ENCODE data around the gene IPO11. TPM values are rescaled to one million over a fixed set of nuclear protein-coding genes. Genes with fewer than 3 reads are reported as not detected.
A peak's percentile ranks its signal among the peaks of the same experiment; 100 is the strongest.

IPO11 gene
- total and polyA plus RNA-seq, 2 of the 13 experiments (the other 11 are each of a cell fraction or from before 2014, with no cell fraction given): 13.9 to 24.4 TPM

GRCh38 chr5:62645223-62645622 lies 232.7 kb downstream of the IPO11 start:
- Histone ChIP-seq H3K36me3 (replicated peaks in 1 of 2; ENCODE audit: control insufficient read depth in 1 of 2, insufficient read depth in 2 of 2, low read length in 2 of 2) (no peaks in the 10 kb centered on the region), H3K79me2 (ENCODE audit: insufficient read depth, low read length) (no peaks in the 10 kb centered on the region), H3K4me2 (ENCODE audit: low read depth, low read length) (no peak overlapping the region), H3K4me3 (replicated peaks in 1 of 3; ENCODE audit: insufficient read depth in 1 of 3, low read depth in 2 of 3, low read length in 3 of 3) (no peak overlapping the region), H3K9ac (ENCODE audit: insufficient read depth, low read depth, low read length) (no peak overlapping the region), H3K27me3 (ENCODE audit: control insufficient read depth in 1 of 2, insufficient read depth in 2 of 2, low read length in 2 of 2) (no peaks in the 10 kb centered on the region), H3K27ac (ENCODE audit: extremely low read length, insufficient read depth, low read length) (no peak overlapping the region), H4K20me1 (ENCODE audit: insufficient read depth, low read length) (no peaks in the 10 kb centered on the region), H2AFZ (ENCODE audit: low read length) (no peak overlapping the region), H3K4me1 (ENCODE audit: insufficient read depth, low read length) (peaks cover 46% of the 10 kb centered on the region), H3K9me3 (ENCODE audit: low read length) (no peaks in the 10 kb centered on the region)
- in situ Hi-C loops (cut with HindIII; ENCODE audit: extremely low pct_ligation_motif_present, low pct_unique_long_range_greater_than_20kb) (no loop called here), intact Hi-C loops (cut with micrococcal nuclease; ENCODE audit: unreplicated experiment) (no loop called here)
- WGBS (ENCODE audit: low lambda C conversion rate): 50% methylated on average over 3 of the region's 3 CpGs
- FAIRE-seq (no peak), ATAC-seq (peak; percentile 74), DNase-seq (ENCODE audit: low spot score) (peak; percentile 51)
- no TSS peak for BruUV-seq (replicated peaks)
- ChIA-PET POLR2A (interaction anchor here (0.6 kb wide), 1 partner anchor 31 kb away, joined by 4 read pairs; no protein-coding TSS in a partner anchor), CTCF (ENCODE audit: low intra/inter-chr PET ratio, low total read pairs) (no interaction called here)
- 0 out of 2 replicates have a peak, but pooled peaks have one; percentile 26 for TF ChIP-seq SALL1 (CRISPR knock-in tag; IDR thresholded peaks at IDR 0.05)
- TF ChIP-seq TFDP1 (CRISPR knock-in tag; IDR thresholded peaks at IDR 0.05; ENCODE audit: borderline replicate concordance): no peak
- TF ChIP-seq IRF2 (CRISPR knock-in tag; IDR thresholded peaks at IDR 0.05): no peak
- TF ChIP-seq ARNT (IDR thresholded peaks at IDR 0.05): no peak
- TF ChIP-seq FOXO4 (CRISPR knock-in tag; conservative IDR thresholded peaks at IDR 0.05): no peak
- TF ChIP-seq ZNF770 (CRISPR knock-in tag; IDR thresholded peaks at IDR 0.05): 0 out of 2 replicates have a peak, but pooled peaks have one; percentile 21
- no peak for TF ChIP-seq BORCS8-MEF2B (CRISPR knock-in tag; IDR thresholded peaks at IDR 0.05)
- TF ChIP-seq ZNF75D (CRISPR knock-in tag; IDR thresholded peaks at IDR 0.05; ENCODE audit: borderline replicate concordance): no peak
- no peak for TF ChIP-seq ZNF382 (CRISPR knock-in tag; IDR thresholded peaks at IDR 0.05; ENCODE audit: borderline replicate concordance)
- TF ChIP-seq GABPA (IDR thresholded peaks at IDR 0.05; ENCODE audit: low read depth, low read length): no peak
- TF ChIP-seq GABPA (CRISPR knock-in tag; IDR thresholded peaks at IDR 0.05; ENCODE audit: low read depth): no peak
- TF ChIP-seq ZNF460 (CRISPR knock-in tag; IDR thresholded peaks at IDR 0.05; ENCODE audit: borderline replicate concordance): peak; percentile 91
- no peak for TF ChIP-seq ETS1 (CRISPR knock-in tag; IDR thresholded peaks at IDR 0.05)
- no peak for TF ChIP-seq NR0B2 (CRISPR knock-in tag; IDR thresholded peaks at IDR 0.05)
- TF ChIP-seq TFE3 (CRISPR knock-in tag; IDR thresholded peaks at IDR 0.05): no peak
- no peak for TF ChIP-seq SP5 (CRISPR knock-in tag; IDR thresholded peaks at IDR 0.05; ENCODE audit: borderline replicate concordance, low read depth)
- TF ChIP-seq GFI1 (CRISPR knock-in tag; IDR thresholded peaks at IDR 0.05; ENCODE audit: borderline replicate concordance): no peak
- TF ChIP-seq TEAD3 (CRISPR knock-in tag; optimal IDR thresholded peaks at IDR 0.05; ENCODE audit: borderline replicate concordance): no peak

Data from HepG2 (cell line).